Hematopoietic multipotent progenitor cell treated with erythropoietin and hydrocortisone succinate and interleukin-3 and kit ligand, for 4 days (in vitro differentiated cells): Measurements from ENCODE around the gene ZNF536.
"Not testable (repeated sequence)": the region's sequence is repeated elsewhere in the genome, so short reads cannot be mapped to it uniquely, and the experiment has no call there.

ENCODE experiments used
- DNase-seq: peaks from one replicate; pipeline ENCODE4 v3.0.0-alpha.2; 2015

ZNF536 gene

GRCh38 chr19:30448386-30449077 lies 76.3 kb downstream of the ZNF536 start:
- DNase-seq, result no peak

- DNase-seq, result no peak
These were observed 77.0 kb downstream of the ZNF536 start for GRCh38 chr19:30449078-30449590.

- no peak for DNase-seq
These were observed 77.5 kb downstream of the ZNF536 start for GRCh38 chr19:30449673-30450072.

- DNase-seq, result peak; percentile 69
These were observed 77.9 kb downstream of the ZNF536 start for GRCh38 chr19:30450100-30450499.

- DNase-seq, result no peak
These were observed 78.7 kb downstream of the ZNF536 start for GRCh38 chr19:30450835-30451321.

- no peak for DNase-seq
These were observed 80.7 kb downstream of the ZNF536 start for GRCh38 chr19:30452931-30453330.

- no peak for DNase-seq
These were observed 81.6 kb downstream of the ZNF536 start for GRCh38 chr19:30453743-30454142.

- no peak for DNase-seq
These were observed 83.7 kb downstream of the ZNF536 start for GRCh38 chr19:30455881-30456280.

- DNase-seq, result no peak
These were observed 85.3 kb downstream of the ZNF536 start for GRCh38 chr19:30457484-30457883.

GRCh38 chr19:30459859-30460258 lies 87.7 kb downstream of the ZNF536 start:
- DNase-seq, result no peak

GRCh38 chr19:30464162-30464561 lies 92.0 kb downstream of the ZNF536 start:
- DNase-seq, result no peak

GRCh38 chr19:30466598-30466997 lies 94.4 kb downstream of the ZNF536 start:
- DNase-seq, result not testable (repeated sequence)

- DNase-seq, result no peak
These were observed 95.1 kb downstream of the ZNF536 start for GRCh38 chr19:30467239-30467638.

- no peak for DNase-seq
These were observed 97.6 kb downstream of the ZNF536 start for GRCh38 chr19:30469774-30470173.

- DNase-seq, result no peak
These were observed 99.3 kb downstream of the ZNF536 start for GRCh38 chr19:30471441-30471840.

- DNase-seq, result no peak
These were observed 101.2 kb downstream of the ZNF536 start for GRCh38 chr19:30473334-30473867.

GRCh38 chr19:30476997-30477396 lies 104.8 kb downstream of the ZNF536 start:
- no peak for DNase-seq

- no peak for DNase-seq
These were observed 107.0 kb downstream of the ZNF536 start for GRCh38 chr19:30479231-30479630.

GRCh38 chr19:30480097-30480496 lies 107.9 kb downstream of the ZNF536 start:
- DNase-seq, result no peak

GRCh38 chr19:30481063-30481462 lies 108.9 kb downstream of the ZNF536 start:
- no peak for DNase-seq

GRCh38 chr19:30481823-30482222 lies 109.6 kb downstream of the ZNF536 start:
- no peak for DNase-seq

GRCh38 chr19:30482956-30483355 lies 110.8 kb downstream of the ZNF536 start:
- DNase-seq, result no peak

- not testable (repeated sequence) for DNase-seq
These were observed 114.1 kb downstream of the ZNF536 start for GRCh38 chr19:30486250-30486649.

- DNase-seq, result no peak
These were observed 115.0 kb downstream of the ZNF536 start for GRCh38 chr19:30487178-30487577.

GRCh38 chr19:30488191-30488590 lies 116.0 kb downstream of the ZNF536 start:
- DNase-seq, result no peak
